ENCODE data around the gene VAV2.
"Not testable (repeated sequence)": the region's sequence is repeated elsewhere in the genome, so short reads cannot be mapped to it uniquely, and the experiment has no call there.

Gene VAV2

DNA sequence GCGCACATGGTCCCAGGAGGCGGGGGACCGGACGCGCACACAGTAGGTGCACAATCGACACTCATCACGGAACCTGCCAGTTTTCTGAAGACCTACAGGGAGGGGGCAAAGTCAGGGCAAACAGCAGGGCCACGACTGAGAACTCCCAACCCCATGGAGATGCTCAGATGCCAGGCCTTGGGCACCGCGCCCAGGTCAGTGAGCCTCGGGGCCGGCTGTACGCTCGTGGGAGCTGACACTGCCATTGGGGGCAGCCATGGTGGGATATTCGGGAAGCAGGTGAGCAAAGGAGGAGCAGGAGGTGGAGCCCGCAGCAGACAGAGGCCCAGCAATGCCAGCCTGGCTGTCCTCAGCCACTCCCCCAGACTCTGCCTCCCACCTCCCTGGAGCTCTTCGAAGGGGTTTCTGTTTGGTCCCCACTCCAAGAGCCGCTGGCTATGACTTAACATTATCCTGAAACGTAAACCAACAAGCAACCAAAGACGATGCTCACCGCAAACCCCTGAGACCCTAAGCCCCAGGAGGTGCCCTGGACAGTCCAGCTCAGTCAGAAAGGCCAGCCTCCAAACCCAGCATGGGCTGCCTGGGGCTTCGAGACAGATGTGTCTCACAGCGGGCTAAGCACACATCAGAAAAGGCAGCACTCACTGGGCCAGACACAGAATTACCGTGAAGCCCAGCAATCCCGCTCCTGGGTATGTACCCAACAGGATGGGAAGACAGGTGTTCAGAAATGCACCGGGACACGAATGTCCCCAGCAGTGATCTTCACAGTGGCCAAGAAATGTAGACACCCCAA is 78.4 kb downstream of the VAV2 start:
- no peak for DNase-seq

DNA sequence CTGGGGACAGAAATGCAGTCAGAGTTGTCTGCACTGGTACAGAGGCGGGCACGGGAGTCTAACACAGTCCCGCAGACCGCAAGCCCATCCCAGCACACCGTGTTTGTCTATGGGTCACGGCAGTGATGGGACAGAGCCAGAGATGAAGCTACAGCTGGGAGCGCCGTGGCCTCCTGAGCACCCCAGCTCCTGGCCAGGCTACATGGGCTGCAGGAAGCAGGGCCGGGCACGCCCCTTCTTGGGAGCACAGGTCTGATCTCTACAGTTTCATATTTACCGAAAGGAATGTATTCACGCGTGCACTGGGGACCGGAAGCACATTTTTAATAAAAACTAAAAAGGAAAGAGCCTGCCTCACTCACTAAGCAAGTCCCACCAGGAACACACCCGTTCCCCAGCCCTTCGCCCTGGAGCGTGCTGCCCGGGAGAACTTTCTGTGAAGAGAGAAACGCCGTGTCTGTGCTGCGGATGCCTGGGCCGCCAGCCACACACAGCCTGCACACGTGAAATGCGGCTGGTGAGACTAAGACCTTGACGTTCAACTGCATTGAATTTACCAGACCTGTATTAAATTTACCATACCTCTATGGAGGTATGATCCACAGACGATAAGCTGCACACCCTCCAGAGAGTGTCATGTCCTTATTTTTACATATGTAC is 81.1 kb downstream of the VAV2 start:
- DNase-seq, result no peak

GRCh38 chr9:133906932-133907910 is 84.9 kb downstream of the VAV2 start:
- no peak for DNase-seq

DNA sequence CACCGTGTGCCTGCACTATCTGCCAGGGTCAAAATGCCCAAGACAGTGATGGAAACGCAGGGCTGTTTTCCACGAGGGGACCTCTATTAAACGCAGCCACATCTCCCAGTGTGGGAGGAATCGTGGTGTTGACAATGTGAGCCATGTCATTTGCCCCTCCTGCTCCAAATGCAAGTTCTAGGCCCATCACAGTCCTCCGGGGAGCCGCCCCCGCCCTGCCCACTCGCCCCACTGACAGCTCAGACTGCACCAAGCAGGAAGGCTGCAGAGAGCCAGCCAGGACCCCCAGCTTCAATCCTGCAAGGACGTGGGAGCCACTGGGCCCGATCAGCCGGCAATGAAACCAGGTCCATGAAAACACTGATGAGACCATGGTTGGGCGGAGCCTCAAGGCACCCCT is 85.9 kb downstream of the VAV2 start:
- no peak for DNase-seq

GRCh38 chr9:133905493-133905892 is 86.6 kb downstream of the VAV2 start:
- no peak for DNase-seq

DNA sequence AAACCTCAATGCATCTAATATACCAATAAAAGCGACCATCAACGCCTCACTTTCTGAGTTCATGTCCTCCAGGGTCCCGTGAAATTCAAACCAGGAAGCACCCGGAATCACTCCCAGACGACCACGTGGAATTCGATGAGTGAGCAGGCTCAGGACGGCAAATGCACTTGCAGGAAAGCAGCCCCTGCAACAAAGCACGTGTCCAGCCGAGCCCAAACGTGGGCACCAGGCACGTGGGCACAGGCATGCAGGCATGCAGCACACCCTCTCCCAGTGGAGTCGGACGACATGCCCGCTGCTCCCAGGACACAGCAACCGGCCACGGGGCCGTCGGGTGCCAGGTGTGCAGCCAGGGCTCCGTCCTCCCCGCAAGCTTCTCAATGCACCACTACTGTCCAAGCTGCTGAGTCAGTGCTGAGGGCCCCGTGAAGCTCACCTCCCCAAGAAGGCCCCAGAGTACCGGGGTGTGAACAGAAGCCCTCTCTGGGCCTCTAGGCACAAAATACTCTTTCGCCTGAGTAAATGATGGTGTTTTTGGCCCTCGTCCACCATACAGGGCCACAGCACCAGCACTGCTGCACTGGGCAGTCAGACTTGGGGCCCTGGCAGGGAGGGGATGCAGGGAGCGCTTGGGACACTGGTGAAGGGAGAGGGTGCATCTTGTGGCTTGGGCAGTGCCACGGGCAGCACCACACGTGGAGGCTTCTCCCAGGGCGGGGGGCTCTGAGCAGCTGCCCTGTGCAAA is 87.6 kb downstream of the VAV2 start:
- no peak for DNase-seq

DNA sequence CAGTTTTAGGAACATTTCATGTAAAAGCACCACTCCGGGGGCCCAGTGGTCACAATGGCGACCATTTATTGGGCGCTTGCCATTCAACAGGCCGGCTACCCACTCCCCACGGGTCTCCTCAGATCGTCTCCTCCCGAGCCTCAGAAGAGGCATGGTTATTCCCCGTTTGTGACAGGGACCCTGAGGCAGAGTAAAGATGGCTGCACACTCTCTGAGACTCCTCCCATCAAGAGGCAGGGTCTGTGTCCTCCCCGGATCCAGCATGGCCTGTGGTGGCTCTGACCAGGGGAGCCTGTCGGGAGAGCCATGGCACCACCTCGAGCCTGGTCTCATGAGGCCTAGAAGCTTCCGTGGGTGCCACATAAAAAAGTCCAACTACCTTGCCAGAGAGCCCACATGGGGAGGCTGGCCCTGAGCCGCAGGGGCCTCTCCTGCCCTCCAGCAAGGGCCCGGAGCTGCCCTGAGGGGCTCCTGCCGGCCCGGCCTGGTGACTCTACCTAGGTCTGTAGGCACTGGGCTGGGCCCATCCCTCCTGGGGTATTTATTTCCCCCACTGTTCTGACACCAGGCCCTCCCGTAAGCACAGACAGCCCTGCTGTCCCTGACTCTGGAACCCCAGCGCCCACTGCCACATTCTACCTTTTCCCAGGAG is 90.8 kb downstream of the VAV2 start:
- DNase-seq, result no peak

DNA sequence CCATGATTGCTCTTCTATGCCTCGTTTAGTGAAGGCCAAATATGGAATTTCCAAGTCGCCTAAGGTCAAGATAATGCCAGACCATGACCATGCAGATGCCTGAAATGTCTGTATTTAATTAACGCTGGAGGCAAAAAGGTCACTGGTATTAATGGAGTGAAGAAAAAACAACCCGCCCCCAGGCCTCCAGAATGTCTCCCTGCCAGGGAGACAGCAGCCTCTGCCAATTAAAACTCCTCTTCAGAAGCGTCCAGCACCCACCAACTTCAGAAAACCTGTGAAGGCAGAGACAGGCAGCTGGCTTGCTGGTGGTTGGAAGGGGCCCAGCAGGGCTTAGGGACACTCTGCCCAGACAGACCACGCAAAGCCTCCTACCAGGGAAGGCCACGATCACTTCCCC is 94.4 kb downstream of the VAV2 start:
- DNase-seq, result no peak

DNA sequence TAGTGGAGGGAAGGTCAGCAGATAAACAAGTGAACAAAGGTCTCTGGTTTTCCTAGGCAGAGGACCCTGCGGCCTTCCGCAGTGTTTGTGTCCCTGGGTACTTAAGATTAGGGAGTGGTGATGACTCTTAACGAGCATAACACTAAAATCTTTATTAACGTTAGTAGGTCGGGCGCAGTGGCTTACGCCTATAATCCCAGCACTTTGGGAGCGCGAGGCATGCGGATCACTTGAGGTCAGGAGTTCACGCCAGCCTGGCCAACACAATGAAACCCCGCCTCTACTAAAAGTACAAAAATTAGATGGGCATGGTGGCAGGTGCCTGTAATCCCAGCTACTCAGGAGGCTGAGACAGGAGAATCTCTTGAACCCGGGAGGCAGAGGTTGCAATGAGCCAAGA is 96.1 kb downstream of the VAV2 start:
- DNase-seq, result not testable (repeated sequence)

DNA sequence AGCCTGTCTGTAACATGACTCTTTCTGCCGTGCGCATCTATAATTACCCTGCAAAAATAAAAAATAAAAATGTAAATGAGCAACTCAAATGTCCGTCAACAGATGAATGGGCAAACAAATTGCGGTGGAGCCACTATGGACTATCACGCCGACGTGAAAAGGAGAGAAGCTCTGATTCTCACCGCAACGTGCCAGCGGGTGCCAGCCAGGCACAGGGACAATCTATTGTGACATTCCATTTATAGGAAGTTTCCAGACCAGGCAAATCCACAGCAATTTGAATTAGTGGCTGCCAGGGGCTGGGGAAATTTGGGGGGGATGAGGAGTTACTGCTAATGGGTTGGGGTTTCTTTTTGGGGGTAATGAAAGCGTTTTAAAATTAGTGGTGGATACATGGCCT is 96.8 kb downstream of the VAV2 start:
- no peak for DNase-seq

DNA sequence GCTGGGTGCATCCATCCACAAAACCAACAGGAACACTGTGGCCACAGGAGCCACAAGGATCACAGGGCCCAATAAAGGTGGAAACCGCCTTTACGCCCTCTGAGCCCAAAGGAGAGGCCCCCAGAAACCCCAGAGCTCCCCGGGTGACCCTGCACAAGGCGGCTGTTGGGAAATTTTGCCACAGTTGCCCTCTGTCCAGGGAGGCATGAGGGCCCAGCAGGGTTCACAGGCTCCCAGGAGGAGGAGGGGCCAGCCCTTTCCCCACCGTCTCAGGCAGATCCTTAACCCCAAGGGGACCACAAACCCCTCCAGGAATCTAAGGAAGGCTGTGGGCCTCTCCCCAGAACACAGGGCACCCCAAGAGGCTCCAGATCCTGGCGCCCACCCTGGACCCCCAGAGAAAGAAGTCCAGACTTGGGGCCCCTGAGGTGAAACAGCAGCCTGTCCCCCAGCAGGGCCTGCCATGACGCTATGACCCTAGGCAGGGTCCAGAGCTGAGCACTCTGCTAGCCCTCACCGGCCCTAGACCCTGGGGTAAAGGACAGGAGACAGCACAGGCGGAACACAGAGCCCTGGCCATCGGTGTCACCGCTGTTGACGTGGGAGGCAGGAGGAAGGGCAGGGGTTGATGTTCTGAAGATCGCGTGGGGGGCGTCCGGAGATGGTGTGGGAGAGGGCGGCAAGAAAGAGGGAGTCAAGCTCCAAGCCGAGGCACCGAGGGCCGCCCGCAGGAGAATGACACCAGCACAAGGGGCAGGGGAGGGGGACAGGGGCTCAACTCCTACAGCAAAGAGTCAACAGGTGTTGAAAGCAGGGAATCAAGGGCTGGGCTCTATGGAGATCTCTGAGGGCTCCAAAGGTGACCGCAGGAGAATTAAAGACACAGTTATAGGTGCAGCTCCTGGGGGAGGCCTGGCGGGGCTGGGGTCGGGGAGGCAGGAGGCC is 97.5 kb downstream of the VAV2 start:
- no peak for DNase-seq

- DNase-seq, result no peak
Observed at GRCh38 chr9:133893191-133893994, 98.7 kb downstream of the VAV2 start.

DNA sequence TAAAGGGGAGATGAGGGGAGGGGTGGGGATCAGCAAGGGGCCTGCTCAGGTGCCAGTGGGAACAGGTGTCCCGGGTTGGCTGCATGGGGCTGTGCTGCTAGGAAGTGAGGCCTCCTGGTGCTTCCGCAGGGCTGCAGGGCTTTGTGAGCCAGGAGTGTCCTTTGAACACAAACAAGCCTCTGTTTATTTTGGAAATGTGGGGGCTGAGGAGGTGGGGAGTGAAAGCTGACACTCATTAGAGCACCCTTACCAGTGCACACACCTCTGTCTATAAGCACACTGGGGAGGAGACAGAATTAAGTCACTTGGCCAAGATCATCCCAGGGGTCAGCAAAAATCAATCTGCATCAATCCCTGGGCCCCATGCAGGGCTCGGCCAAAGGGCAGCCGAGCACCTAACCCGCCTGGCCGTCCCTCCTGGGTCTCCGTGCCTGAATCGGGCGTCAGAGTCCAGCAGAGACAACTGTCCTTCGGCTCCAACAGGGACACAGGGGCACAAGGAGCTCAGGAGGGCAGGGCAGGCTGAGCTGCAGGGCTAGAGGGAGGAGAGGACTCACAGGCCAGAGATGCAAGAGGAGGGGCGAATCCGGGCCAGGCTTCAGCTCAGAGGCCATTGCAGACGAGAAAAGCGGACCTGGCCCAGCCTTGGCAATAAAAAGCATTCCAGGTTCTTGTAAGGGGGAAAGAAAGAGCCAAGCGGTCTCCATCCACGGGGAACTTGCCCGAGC is 99.8 kb downstream of the VAV2 start:
- no peak for DNase-seq

DNA sequence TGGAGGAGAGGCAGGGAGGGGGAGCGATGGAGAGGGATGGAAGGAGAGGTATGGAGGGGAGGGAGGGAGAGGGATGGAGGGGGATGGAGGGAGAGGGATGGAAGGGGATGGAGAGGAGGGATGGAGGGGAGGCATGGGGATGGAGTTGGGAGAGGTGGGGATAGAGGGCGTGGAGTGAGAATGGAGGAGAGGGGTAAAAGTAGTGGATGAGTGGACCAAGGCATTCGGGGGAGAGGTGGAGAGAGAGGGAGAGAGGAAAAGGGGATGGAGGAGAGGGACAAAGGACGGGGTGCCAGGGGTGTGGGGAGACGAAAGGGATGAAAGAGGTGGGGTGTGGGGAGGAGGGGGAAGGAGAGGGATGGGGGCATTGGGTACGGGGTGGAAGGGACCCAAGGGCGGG is 100.4 kb downstream of the VAV2 start:
- DNase-seq, result no peak

DNA sequence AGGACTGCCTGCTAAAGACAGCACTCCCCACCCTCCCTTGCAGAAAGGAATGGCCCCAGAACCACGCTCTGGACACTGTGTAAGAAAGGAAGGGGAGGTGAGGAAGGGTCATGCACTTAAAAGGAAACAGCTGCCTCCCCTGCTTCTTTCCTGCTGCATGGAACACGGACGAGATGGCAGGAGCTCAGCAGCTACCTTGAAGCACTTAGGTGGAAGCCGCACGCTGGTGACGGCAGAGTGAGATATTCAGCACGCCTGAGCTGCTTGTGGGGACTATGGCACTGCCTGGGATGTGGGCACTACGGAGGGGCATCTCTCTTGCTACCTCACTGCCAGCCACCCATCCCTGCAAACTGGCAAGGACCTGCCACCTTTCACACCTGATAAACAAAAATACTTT is 101.5 kb downstream of the VAV2 start:
- DNase-seq, result no peak

GRCh38 chr9:133889584-133890301 is 102.4 kb downstream of the VAV2 start:
- no peak for DNase-seq

DNA sequence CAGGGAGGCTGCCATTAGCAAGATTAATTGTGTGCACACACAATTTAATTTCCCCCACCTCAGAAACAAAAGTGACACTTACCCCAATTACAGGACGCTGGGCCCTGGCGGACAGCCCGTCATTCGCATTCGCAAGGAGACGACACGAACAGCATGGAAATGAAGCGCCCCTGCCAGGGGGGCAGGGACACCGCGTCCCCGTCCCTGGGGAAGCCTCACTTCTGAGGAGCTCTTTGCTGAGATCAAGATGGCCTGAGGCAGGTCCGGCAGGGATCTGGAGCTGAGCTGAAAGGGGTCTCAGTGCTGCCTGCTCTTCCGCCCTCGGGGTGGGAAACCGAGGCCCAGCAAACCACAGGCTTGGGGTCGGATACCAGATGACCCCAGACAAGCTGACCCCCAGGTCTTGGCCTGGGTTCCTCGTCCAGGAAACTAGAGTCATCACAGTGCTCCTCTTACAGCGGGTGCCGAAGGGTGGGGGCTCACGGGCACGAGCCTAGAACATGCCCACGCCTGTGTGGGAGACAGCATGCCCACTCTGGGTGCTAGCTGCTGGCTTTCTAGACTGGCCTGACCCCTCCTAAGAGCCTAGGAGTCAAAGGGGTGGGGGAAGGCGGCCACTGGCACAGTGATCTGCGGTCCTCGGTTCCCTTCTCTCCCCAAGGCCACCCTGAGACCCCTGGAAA is 103.2 kb downstream of the VAV2 start:
- no peak for DNase-seq
